ENCODE measurements around the gene DEFB129. TPM values are rescaled to one million over a fixed set of nuclear protein-coding genes. Genes with fewer than 3 reads are reported as not detected.

Gene DEFB129
- total RNA-seq (2021) (not detected in 3 replicates), Bru-seq, nascent RNA (not detected)
- long read RNA-seq, experiment 1, result 0 reads
- long read RNA-seq, experiment 2, result 0 reads
- long read RNA-seq, experiment 3, result 0 reads

DNA sequence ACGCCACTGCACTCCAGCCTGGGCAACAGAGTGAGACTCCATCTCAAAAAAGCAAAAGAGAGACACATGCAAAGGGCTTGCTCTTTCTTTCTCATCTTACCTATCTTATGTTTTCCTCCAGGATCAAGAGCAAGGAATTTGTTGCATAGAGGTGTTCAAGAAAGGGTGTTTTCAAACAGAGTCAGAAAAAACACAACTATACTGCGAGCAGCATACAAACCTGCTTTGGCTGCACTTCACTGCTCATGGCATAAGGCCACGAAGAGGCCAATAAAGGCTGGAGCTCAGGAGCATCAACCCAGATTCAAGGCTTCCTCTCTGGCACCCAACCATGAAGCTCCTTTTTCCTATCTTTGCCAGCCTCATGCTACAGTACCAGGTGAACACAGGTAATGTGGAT is at the start of gene DEFB129:
Gene DEFB129 (plus strand): TSS at position 301 of the 400 bp plus-strand sequence. CDS start 31 bp downstream, at position 332.
- Mint-ChIP-seq H3K4me3 (no peak within 1 kb of the TSS), H3K27ac (no peak within 1 kb of the TSS), H3K4me1 (no peaks in the 10 kb centered on the region), H3K36me3 (no peaks in the 10 kb centered on the region), H3K27me3 (ENCODE audit: low read depth) (peaks cover 78% of the 10 kb centered on the region), H3K9me3 (peaks cover 8% of the 10 kb centered on the region)
- ChIA-PET CTCF (interaction anchor here (1.5 kb wide), 1 partner anchor 39 kb away, joined by 4 read pairs; no protein-coding TSS in a partner anchor), POLR2A (no interaction called here)
- ATAC-seq (no peak), DNase-seq (ENCODE audit: low spot score) (no peak)
- TF ChIP-seq HMGXB4 (CRISPR knock-in tag; IDR thresholded peaks at IDR 0.05) (no peak), SMAD4 (CRISPR knock-in tag; IDR thresholded peaks at IDR 0.05) (no peak), NFE2L1 (CRISPR knock-in tag; IDR thresholded peaks at IDR 0.05) (no peak), CDX4 (CRISPR knock-in tag; IDR thresholded peaks at IDR 0.05; ENCODE audit: borderline replicate concordance) (no peak), JUN (CRISPR knock-in tag; IDR thresholded peaks at IDR 0.05) (no peak), MLX (CRISPR knock-in tag; IDR thresholded peaks at IDR 0.05) (no peak), OVOL2 (CRISPR knock-in tag; IDR thresholded peaks at IDR 0.05; ENCODE audit: borderline replicate concordance) (no peak), CREB1 (CRISPR knock-in tag; IDR thresholded peaks at IDR 0.05) (no peak), ZBTB21 (CRISPR knock-in tag; IDR thresholded peaks at IDR 0.05; ENCODE audit: borderline replicate concordance) (no peak), GTF2I (CRISPR knock-in tag; conservative IDR thresholded peaks at IDR 0.05) (no peak), NR3C1 (CRISPR knock-in tag; conservative IDR thresholded peaks at IDR 0.05; ENCODE audit: low read depth) (no peak), SOX15 (CRISPR knock-in tag; IDR thresholded peaks at IDR 0.05) (no peak), TCF7 (CRISPR knock-in tag; IDR thresholded peaks at IDR 0.05; ENCODE audit: low read depth) (no peak), ZNF396 (CRISPR knock-in tag; IDR thresholded peaks at IDR 0.05; ENCODE audit: borderline replicate concordance) (no peak)
- TF ChIP-seq, protein P1, sequence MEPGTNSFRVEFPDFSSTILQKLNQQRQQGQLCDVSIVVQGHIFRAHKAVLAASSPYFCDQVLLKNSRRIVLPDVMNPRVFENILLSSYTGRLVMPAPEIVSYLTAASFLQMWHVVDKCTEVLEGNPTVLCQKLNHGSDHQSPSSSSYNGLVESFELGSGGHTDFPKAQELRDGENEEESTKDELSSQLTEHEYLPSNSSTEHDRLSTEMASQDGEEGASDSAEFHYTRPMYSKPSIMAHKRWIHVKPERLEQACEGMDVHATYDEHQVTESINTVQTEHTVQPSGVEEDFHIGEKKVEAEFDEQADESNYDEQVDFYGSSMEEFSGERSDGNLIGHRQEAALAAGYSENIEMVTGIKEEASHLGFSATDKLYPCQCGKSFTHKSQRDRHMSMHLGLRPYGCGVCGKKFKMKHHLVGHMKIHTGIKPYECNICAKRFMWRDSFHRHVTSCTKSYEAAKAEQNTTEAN (CRISPR knock-in tag; IDR thresholded peaks at IDR 0.05), result no peak

- peaks cover 10% of the 10 kb centered on the region for H3K4me1 Mint-ChIP-seq
These were observed 42.8 kb upstream of the DEFB129 start for GRCh38 chr20:184288-184687.

More at GRCh38 chr20:184288-184687, 42.8 kb upstream of the DEFB129 start:
- no peak for DNase-seq (ENCODE audit: low spot score)
- Mint-ChIP-seq H3K27me3 (ENCODE audit: low read depth) (peaks cover 64% of the 10 kb centered on the region), H3K36me3 (no peaks in the 10 kb centered on the region), H3K27ac (no peak overlapping the region), H3K4me3 (no peak overlapping the region), H3K9me3 (peaks cover 22% of the 10 kb centered on the region)
- no peak for ATAC-seq
- POLR2A ChIA-PET, result no interaction called here
- TF ChIP-seq CBFB (CRISPR knock-in tag; IDR thresholded peaks at IDR 0.05; ENCODE audit: low read depth), result no peak
- no peak for TF ChIP-seq MXD4 (CRISPR knock-in tag; IDR thresholded peaks at IDR 0.05; ENCODE audit: borderline replicate concordance)
- no peak for TF ChIP-seq FOXP4 (CRISPR knock-in tag; IDR thresholded peaks at IDR 0.05)
- TF ChIP-seq ELF4 (CRISPR knock-in tag; IDR thresholded peaks at IDR 0.05; ENCODE audit: low read depth), result no peak
- no peak for TF ChIP-seq NFYB (CRISPR knock-in tag; conservative IDR thresholded peaks at IDR 0.05; ENCODE audit: low read depth)
- CTCF ChIA-PET, result no interaction called here

Data from WTC11 (cell line).